ENCODE results near the gene MAP3K6. TPM values are rescaled to one million over a fixed set of nuclear protein-coding genes. Genes with fewer than 3 reads are reported as not detected.

The MAP3K6 gene
- polyA plus RNA-seq, 1 donor from 2014 or later = 4.4 TPM

DNA sequence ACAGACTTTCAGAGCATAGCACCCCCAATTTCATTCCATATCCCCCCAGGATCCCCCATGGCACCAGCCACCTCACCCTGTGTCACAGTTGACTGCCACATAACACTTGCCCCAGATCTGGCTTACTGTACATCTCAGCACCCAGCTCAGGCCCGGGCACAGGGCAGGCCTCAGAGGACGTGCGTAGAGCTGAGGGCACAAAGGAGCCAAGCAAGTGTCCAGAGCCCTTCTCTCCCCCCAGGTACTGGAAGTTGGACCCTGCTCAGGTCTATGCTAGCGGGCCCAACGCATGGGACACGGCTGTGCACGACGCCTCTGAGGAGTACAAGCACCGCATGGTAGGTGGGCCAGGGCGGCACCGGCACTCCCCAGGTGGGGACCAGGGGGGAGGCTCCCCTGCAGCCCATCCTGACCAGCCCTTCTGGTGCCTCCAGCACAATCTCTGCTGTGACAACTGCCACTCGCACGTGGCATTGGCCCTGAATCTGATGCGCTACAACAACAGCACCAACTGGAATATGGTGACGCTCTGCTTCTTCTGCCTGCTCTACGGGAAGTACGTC, 33.0 kb downstream of the MAP3K6 start:
- H3K79me2 ChIP-seq (replicated peaks; ENCODE audit: insufficient read depth, low read length) = peaks cover 5% of the 10 kb centered on the region
- no peak for TF ChIP-seq SMC3 (conservative IDR thresholded peaks at IDR 0.05; ENCODE audit: poor library complexity)
- TF ChIP-seq MXI1 (conservative IDR thresholded peaks at IDR 0.05; ENCODE audit: poor library complexity, severe bottlenecking) = no peak
- TF ChIP-seq TAF1 (IDR thresholded peaks at IDR 0.05; ENCODE audit: low read depth) = no peak
- TF ChIP-seq EP300 (conservative IDR thresholded peaks at IDR 0.05; ENCODE audit: poor library complexity, severe bottlenecking) = no peak
- TF ChIP-seq, protein P1, sequence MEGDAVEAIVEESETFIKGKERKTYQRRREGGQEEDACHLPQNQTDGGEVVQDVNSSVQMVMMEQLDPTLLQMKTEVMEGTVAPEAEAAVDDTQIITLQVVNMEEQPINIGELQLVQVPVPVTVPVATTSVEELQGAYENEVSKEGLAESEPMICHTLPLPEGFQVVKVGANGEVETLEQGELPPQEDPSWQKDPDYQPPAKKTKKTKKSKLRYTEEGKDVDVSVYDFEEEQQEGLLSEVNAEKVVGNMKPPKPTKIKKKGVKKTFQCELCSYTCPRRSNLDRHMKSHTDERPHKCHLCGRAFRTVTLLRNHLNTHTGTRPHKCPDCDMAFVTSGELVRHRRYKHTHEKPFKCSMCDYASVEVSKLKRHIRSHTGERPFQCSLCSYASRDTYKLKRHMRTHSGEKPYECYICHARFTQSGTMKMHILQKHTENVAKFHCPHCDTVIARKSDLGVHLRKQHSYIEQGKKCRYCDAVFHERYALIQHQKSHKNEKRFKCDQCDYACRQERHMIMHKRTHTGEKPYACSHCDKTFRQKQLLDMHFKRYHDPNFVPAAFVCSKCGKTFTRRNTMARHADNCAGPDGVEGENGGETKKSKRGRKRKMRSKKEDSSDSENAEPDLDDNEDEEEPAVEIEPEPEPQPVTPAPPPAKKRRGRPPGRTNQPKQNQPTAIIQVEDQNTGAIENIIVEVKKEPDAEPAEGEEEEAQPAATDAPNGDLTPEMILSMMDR (IDR thresholded peaks at IDR 0.05; ENCODE audit: poor library complexity, severe bottlenecking) = no peak
- TF ChIP-seq, protein P2, sequence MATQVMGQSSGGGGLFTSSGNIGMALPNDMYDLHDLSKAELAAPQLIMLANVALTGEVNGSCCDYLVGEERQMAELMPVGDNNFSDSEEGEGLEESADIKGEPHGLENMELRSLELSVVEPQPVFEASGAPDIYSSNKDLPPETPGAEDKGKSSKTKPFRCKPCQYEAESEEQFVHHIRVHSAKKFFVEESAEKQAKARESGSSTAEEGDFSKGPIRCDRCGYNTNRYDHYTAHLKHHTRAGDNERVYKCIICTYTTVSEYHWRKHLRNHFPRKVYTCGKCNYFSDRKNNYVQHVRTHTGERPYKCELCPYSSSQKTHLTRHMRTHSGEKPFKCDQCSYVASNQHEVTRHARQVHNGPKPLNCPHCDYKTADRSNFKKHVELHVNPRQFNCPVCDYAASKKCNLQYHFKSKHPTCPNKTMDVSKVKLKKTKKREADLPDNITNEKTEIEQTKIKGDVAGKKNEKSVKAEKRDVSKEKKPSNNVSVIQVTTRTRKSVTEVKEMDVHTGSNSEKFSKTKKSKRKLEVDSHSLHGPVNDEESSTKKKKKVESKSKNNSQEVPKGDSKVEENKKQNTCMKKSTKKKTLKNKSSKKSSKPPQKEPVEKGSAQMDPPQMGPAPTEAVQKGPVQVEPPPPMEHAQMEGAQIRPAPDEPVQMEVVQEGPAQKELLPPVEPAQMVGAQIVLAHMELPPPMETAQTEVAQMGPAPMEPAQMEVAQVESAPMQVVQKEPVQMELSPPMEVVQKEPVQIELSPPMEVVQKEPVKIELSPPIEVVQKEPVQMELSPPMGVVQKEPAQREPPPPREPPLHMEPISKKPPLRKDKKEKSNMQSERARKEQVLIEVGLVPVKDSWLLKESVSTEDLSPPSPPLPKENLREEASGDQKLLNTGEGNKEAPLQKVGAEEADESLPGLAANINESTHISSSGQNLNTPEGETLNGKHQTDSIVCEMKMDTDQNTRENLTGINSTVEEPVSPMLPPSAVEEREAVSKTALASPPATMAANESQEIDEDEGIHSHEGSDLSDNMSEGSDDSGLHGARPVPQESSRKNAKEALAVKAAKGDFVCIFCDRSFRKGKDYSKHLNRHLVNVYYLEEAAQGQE (IDR thresholded peaks at IDR 0.05; ENCODE audit: borderline replicate concordance) = no peak
- TF ChIP-seq RAD21 (conservative IDR thresholded peaks at IDR 0.05) = no peak
- TF ChIP-seq EZH2 (IDR thresholded peaks at IDR 0.05; ENCODE audit: borderline replicate concordance, insufficient read depth, low read length, poor library complexity, severe bottlenecking) = no peak
- no peak for TF ChIP-seq POLR2AphosphoS5 (IDR thresholded peaks at IDR 0.05)
- H3K4me2 ChIP-seq (ENCODE audit: low read length) = no peak overlapping the region
- H2AFZ ChIP-seq (ENCODE audit: low read depth, low read length) = no peak overlapping the region
- H3F3A ChIP-seq (ENCODE audit: insufficient read depth, low read length, poor library complexity, severe bottlenecking) = no peaks in the 10 kb centered on the region
- H3K27ac ChIP-seq (ENCODE audit: low read length) = no peak overlapping the region
- no peaks in the 10 kb centered on the region for H3K9me3 ChIP-seq (ENCODE audit: low read length)
- H3K4me3 ChIP-seq (ENCODE audit: low read length) = no peak overlapping the region
- H4K20me1 ChIP-seq (ENCODE audit: insufficient read depth) = no peaks in the 10 kb centered on the region
- no peak overlapping the region for H3K9ac ChIP-seq (ENCODE audit: low read length)
- no peaks in the 10 kb centered on the region for H3K9me2 ChIP-seq (ENCODE audit: insufficient read depth, low read length)
- H3K27me3 ChIP-seq (ENCODE audit: insufficient read depth, low read depth, low read length) = no peaks in the 10 kb centered on the region
- no peaks in the 10 kb centered on the region for H3K36me3 ChIP-seq (ENCODE audit: insufficient read depth, low read length)

DNA sequence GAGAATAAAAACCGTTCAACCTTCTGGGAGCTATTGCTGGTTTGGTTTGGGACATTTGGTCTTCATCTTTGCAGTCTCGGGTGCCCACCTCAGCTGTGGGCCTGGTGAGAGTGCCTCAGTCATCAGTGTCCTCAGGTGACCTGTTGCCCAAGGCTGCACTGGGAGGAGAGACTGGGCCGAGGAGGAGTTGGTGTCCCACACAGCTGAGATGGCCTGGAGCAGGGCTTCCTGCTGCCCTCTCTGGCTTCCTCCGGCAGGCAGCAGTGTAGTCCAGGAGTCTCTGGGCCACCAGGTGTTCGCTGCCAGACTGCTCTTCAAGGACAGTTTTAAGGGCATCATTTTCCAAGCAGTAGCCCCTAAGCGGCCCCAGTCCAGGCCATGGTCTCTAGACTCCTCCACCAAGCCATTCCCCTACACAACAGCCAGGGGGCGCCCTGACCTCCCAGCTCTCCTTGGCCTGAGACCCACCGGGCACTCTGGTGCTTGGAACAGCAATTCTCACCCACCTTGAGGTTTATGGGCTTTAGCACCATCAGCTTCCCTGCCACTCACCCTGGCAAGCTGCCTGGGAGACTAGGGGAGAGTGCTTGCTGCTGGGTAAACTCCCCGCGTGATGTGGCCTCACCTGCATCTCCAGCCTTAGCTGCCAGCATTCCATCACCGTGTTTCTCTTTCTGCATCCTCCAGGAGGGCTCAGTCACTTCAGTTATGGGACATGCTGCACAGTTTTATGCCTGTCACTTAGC, 34.1 kb downstream of the MAP3K6 start:
- Histone ChIP-seq H2AFZ (ENCODE audit: low read depth, low read length) (no peak overlapping the region), H3K27me3 (ENCODE audit: insufficient read depth, low read depth, low read length) (no peaks in the 10 kb centered on the region), H3K36me3 (ENCODE audit: insufficient read depth, low read length) (no peaks in the 10 kb centered on the region), H3K9me3 (ENCODE audit: low read length) (no peaks in the 10 kb centered on the region), H3K27ac (ENCODE audit: low read length) (no peak overlapping the region), H3K4me2 (ENCODE audit: low read length) (no peak overlapping the region), H3K4me3 (ENCODE audit: low read length) (no peak overlapping the region), H3K9me2 (ENCODE audit: insufficient read depth, low read length) (no peaks in the 10 kb centered on the region), H3K9ac (ENCODE audit: low read length) (no peak overlapping the region), H3F3A (ENCODE audit: insufficient read depth, low read length, poor library complexity, severe bottlenecking) (no peaks in the 10 kb centered on the region), H4K20me1 (ENCODE audit: insufficient read depth) (no peaks in the 10 kb centered on the region), H3K79me2 (replicated peaks; ENCODE audit: insufficient read depth, low read length) (peaks cover 10% of the 10 kb centered on the region)
- peak; percentile 75 for TF ChIP-seq SMC3 (conservative IDR thresholded peaks at IDR 0.05; ENCODE audit: poor library complexity)
- TF ChIP-seq MXI1 (conservative IDR thresholded peaks at IDR 0.05; ENCODE audit: poor library complexity, severe bottlenecking) = no peak
- TF ChIP-seq, protein P1 (IDR thresholded peaks at IDR 0.05; ENCODE audit: poor library complexity, severe bottlenecking) = peak; percentile 72
- peak; percentile 59 for TF ChIP-seq RAD21 (conservative IDR thresholded peaks at IDR 0.05)
- no peak for TF ChIP-seq EZH2 (IDR thresholded peaks at IDR 0.05; ENCODE audit: borderline replicate concordance, insufficient read depth, low read length, poor library complexity, severe bottlenecking)
- TF ChIP-seq, protein P2 (IDR thresholded peaks at IDR 0.05; ENCODE audit: borderline replicate concordance) = no peak
- TF ChIP-seq POLR2AphosphoS5 (IDR thresholded peaks at IDR 0.05) = no peak
- TF ChIP-seq EP300 (conservative IDR thresholded peaks at IDR 0.05; ENCODE audit: poor library complexity, severe bottlenecking) = no peak
- TF ChIP-seq TAF1 (IDR thresholded peaks at IDR 0.05; ENCODE audit: low read depth) = no peak

All from neural cell (in vitro differentiated cells).